HepG2 (cell line): ENCODE measurements around the gene HK2. TPM values are rescaled to one million over a fixed set of nuclear protein-coding genes. Genes with fewer than 3 reads are reported as not detected.
A peak's percentile ranks its signal among the peaks of the same experiment; 100 is the strongest.

ENCODE experiments used
- ARID2 ChIP-seq: sonication (generic); formaldehyde crosslinking; IDR thresholded peaks from 2 replicates; pipeline ENCODE4 v1.8.1; 2022; ENCODE audit warnings: mild to moderate bottlenecking, missing genetic modification reagents, borderline replicate concordance
- CBFB ChIP-seq: sonication (generic); formaldehyde crosslinking; IDR thresholded peaks from 2 replicates; pipeline ENCODE4 v1.4.0; 2020; ENCODE audit warnings: missing genetic modification reagents
- E2F2 ChIP-seq: sonication (generic); formaldehyde crosslinking; IDR thresholded peaks from 2 replicates; pipeline ENCODE4 v1.4.0; 2020; ENCODE audit warnings: missing genetic modification reagents, borderline replicate concordance
- KLF11 ChIP-seq: IDR thresholded peaks from 2 replicates; pipeline ENCODE4 v1.6.1; 2016; ENCODE audit warnings: missing compliant biosample characterization
- LCORL ChIP-seq, 2 experiments: fragments of 450-650 bp in 1 of 2; sonication (generic) in 1 of 2; formaldehyde crosslinking in 1 of 2; IDR thresholded peaks; 2 replicates each; pipeline versions ENCODE4 v1.5.0 to v1.6.1; 2017 to 2020; ENCODE audit warnings: antibody characterized with exemption in 1 of 2, missing genetic modification reagents in 1 of 2
- NFKB2 ChIP-seq: sonication (generic); formaldehyde crosslinking; IDR thresholded peaks from 2 replicates; pipeline ENCODE4 v1.4.0; 2020; ENCODE audit warnings: missing genetic modification reagents, borderline replicate concordance
- RELA ChIP-seq: sonication (generic); formaldehyde crosslinking; IDR thresholded peaks from 2 replicates; pipeline ENCODE4 v1.4.0; 2020; ENCODE audit warnings: missing genetic modification reagents
- SOX6 ChIP-seq, 2 experiments: fragments of 450-650 bp in 1 of 2; sonication (generic) in 1 of 2; formaldehyde crosslinking in 1 of 2; IDR thresholded peaks; 2 replicates each; pipeline versions ENCODE4 v1.4.0 to v1.6.1; 2017 to 2020; ENCODE audit warnings: antibody characterized with exemption in 1 of 2, mild to moderate bottlenecking in 1 of 2, missing genetic modification reagents in 1 of 2
- ZFY ChIP-seq: sonication (generic); formaldehyde crosslinking; IDR thresholded peaks from 2 replicates; pipeline ENCODE4 v1.4.0; 2020; ENCODE audit warnings: missing genetic modification reagents
- ZKSCAN8 ChIP-seq: IDR thresholded peaks from 2 replicates; pipeline ENCODE4 v1.6.1; 2016; ENCODE audit warnings: borderline replicate concordance, missing genetic modification reagents, missing compliant biosample characterization
- ZNF235 ChIP-seq: sonication (generic); formaldehyde crosslinking; IDR thresholded peaks from 2 replicates; pipeline ENCODE4 v1.8.1; 2023; ENCODE audit warnings: mild to moderate bottlenecking, missing genetic modification reagents, borderline replicate concordance
- ZNF280B ChIP-seq: sonication (generic); formaldehyde crosslinking; IDR thresholded peaks from 2 replicates; pipeline ENCODE4 v1.5.0; 2020; ENCODE audit warnings: missing genetic modification reagents, mild to moderate bottlenecking, borderline replicate concordance
- ZNF44 ChIP-seq: sonication (generic); formaldehyde crosslinking; IDR thresholded peaks from 2 replicates; pipeline ENCODE4 v1.5.1; 2020; ENCODE audit warnings: mild to moderate bottlenecking, missing genetic modification reagents
- ZNF605 ChIP-seq: sonication (generic); formaldehyde crosslinking; IDR thresholded peaks from 2 replicates; pipeline ENCODE4 v1.8.0; 2022; ENCODE audit warnings: mild to moderate bottlenecking, missing genetic modification reagents
- ZNF614 ChIP-seq: IDR thresholded peaks from 2 replicates; pipeline ENCODE4 v1.6.1; 2018; ENCODE audit warnings: missing biosample characterization, missing genetic modification reagents, inconsistent platforms, borderline replicate concordance
- ZNF761 ChIP-seq: sonication (generic); formaldehyde crosslinking; conservative IDR thresholded peaks from 2 replicates; pipeline ENCODE4 v1.4.0; 2020; ENCODE audit warnings: mild to moderate bottlenecking, missing genetic modification reagents
- ZNF839 ChIP-seq: sonication (generic); formaldehyde crosslinking; IDR thresholded peaks from 2 replicates; pipeline ENCODE4 v1.4.0; 2020; ENCODE audit warnings: missing genetic modification reagents, mild to moderate bottlenecking, borderline replicate concordance
- ZSCAN22 ChIP-seq: sonication (generic); formaldehyde crosslinking; IDR thresholded peaks from 2 replicates; pipeline ENCODE4 v1.4.0; 2020; ENCODE audit warnings: mild to moderate bottlenecking, missing genetic modification reagents
- polyA plus RNA-seq, 8 experiments: library from polyadenylated mRNA; depleted of rRNA in 3 of 8; stranded (reverse) in 7 of 8; unstranded in 1 of 8; fragments of >200 nt; fragmentation: Illumina TruSeq in 4 of 8; extraction: Trizol in 4 of 8; gene quantifications; 2 replicates each; pipeline versions ENCODE4 v1.2.1 to v1.2.3, GENCODE V29; 2011 to 2016; ENCODE audit warnings: low read depth in 4 of 8, missing spikeins in 1 of 8, mixed read lengths in 1 of 8; ENCODE audit not compliant: insufficient read depth in 1 of 8
- total RNA-seq, 5 experiments: library from RNA; depleted of rRNA; stranded (reverse); fragments of >200 nt; fragmentation: Illumina TruSeq; extraction: Trizol; gene quantifications; 2 replicates each; pipeline ENCODE4 v1.2.3, GENCODE V29; 2016; ENCODE audit warnings: low read depth in 1 of 5
- TF ChIP-seq, protein P1 (sequence below): IDR thresholded peaks from 2 replicates; pipeline ENCODE4 v1.6.1; 2016; ENCODE audit warnings: missing genetic modification reagents, missing compliant biosample characterization
- TF ChIP-seq, protein P2 (sequence below): sonication (generic); formaldehyde crosslinking; IDR thresholded peaks from 2 replicates; pipeline ENCODE4 v1.4.0; 2020; ENCODE audit warnings: low read depth, mild to moderate bottlenecking, missing genetic modification reagents
- TF ChIP-seq, protein P3 (sequence below): sonication (generic); formaldehyde crosslinking; IDR thresholded peaks from 2 replicates; pipeline ENCODE4 v1.4.0; 2020; ENCODE audit warnings: missing genetic modification reagents

The HK2 gene
- total and polyA plus RNA-seq, 2 of the 13 experiments (the other 11 are each of a cell fraction or from before 2014, with no cell fraction given), result 13.2 to 101 TPM

DNA sequence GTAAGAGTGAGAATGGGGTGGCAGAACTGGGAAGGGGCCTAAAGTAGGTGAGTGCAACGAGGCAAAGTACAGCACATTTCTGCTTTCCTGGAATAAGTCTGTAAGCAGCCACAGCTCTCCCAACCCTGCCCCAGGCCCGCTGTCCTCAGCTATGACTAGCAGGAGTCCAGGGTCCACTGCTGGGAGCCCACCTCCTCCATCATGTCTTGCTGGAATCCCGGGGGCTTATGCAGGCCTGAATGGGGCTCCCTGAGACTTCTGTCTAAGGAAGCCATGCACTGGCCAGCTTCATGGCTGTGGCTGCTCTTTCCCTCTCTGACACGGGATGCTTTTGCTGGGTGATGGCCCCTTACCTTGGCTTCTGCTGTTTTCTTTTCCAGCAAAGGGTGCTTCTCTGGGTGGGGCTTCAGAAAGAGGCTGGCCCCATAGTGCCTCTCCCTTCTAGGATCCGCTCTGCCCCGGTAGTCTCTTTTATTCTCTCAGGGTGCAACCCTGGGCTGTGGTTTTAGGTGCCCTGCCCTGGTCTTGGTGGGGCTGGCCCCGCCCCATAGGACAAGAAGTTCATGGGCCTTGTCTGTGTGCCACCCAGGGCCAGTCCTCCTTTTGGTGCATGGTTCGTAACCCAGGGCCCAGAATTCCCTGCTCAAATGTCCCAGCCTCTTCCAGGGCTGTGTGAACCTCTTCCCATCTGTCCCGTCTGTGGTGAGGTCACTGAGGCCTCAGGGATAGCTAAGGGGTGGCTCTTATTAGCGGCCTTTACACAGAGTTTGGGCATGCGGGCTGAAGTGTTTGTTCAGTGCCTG is 90.7 kb downstream of the HK2 start (continued):
- TF ChIP-seq E2F2 (CRISPR knock-in tag) (0 out of 2 replicates have a peak, but pooled peaks have one; percentile 42), ZNF614 (CRISPR knock-in tag) (peak; percentile 56; the same call in 1 of the 2 replicates), ZNF44 (CRISPR knock-in tag) (0 out of 2 replicates have a peak, but pooled peaks have one; percentile 42), ARID2 (CRISPR knock-in tag) (0 out of 2 replicates have a peak, but pooled peaks have one; percentile 42), CBFB (CRISPR knock-in tag) (peak; percentile 26; the same call in 1 of the 2 replicates), ZSCAN22 (no peak), LCORL (IDR thresholded peaks at IDR 0.05) (no peak), LCORL (CRISPR knock-in tag; IDR thresholded peaks at IDR 0.05) (peak; percentile 73), ZNF761 (CRISPR knock-in tag) (peak; percentile 91), ZNF605 (CRISPR knock-in tag) (peak; percentile 73), ZKSCAN8 (CRISPR knock-in tag) (0 out of 2 replicates have a peak, but pooled peaks have one; percentile 43), ZNF839 (CRISPR knock-in tag) (peak; percentile 50; the same call in 1 of the 2 replicates), RELA (CRISPR knock-in tag) (no peak), NFKB2 (peak; percentile 62; the same call in 1 of the 2 replicates), ZNF280B (CRISPR knock-in tag) (peak; percentile 77), KLF11 (CRISPR knock-in tag) (peak; percentile 57; the same call in 1 of the 2 replicates), ZFY (CRISPR knock-in tag) (peak; percentile 54), ZNF235 (CRISPR knock-in tag) (no peak), SOX6 (IDR thresholded peaks at IDR 0.05) (no peak), SOX6 (CRISPR knock-in tag; IDR thresholded peaks at IDR 0.05) (0 out of 2 replicates have a peak, but pooled peaks have one; percentile 18)
- TF ChIP-seq, protein P1, sequence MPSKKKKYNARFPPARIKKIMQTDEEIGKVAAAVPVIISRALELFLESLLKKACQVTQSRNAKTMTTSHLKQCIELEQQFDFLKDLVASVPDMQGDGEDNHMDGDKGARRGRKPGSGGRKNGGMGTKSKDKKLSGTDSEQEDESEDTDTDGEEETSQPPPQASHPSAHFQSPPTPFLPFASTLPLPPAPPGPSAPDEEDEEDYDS, result peak; percentile 42; the same call in 1 of the 2 replicates
- TF ChIP-seq, protein P2, sequence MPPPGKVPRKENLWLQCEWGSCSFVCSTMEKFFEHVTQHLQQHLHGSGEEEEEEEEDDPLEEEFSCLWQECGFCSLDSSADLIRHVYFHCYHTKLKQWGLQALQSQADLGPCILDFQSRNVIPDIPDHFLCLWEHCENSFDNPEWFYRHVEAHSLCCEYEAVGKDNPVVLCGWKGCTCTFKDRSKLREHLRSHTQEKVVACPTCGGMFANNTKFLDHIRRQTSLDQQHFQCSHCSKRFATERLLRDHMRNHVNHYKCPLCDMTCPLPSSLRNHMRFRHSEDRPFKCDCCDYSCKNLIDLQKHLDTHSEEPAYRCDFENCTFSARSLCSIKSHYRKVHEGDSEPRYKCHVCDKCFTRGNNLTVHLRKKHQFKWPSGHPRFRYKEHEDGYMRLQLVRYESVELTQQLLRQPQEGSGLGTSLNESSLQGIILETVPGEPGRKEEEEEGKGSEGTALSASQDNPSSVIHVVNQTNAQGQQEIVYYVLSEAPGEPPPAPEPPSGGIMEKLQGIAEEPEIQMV (CRISPR knock-in tag), result no peak
- TF ChIP-seq, protein P3, sequence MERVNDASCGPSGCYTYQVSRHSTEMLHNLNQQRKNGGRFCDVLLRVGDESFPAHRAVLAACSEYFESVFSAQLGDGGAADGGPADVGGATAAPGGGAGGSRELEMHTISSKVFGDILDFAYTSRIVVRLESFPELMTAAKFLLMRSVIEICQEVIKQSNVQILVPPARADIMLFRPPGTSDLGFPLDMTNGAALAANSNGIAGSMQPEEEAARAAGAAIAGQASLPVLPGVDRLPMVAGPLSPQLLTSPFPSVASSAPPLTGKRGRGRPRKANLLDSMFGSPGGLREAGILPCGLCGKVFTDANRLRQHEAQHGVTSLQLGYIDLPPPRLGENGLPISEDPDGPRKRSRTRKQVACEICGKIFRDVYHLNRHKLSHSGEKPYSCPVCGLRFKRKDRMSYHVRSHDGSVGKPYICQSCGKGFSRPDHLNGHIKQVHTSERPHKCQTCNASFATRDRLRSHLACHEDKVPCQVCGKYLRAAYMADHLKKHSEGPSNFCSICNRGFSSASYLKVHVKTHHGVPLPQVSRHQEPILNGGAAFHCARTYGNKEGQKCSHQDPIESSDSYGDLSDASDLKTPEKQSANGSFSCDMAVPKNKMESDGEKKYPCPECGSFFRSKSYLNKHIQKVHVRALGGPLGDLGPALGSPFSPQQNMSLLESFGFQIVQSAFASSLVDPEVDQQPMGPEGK, result peak; percentile 31
